ENCODE results near the gene PTPRM. TPM values are rescaled to one million over a fixed set of nuclear protein-coding genes. Genes with fewer than 3 reads are reported as not detected.

The PTPRM gene
- total RNA-seq, 2 donors from 2014 or later = 53.4 to 64.7 TPM

- intact Hi-C loops (cut with DNase I) = no loop called here
- no peak for DNase-seq (ENCODE audit: low spot score)
Observed at GRCh38 chr18:7894592-7894991, 327.5 kb downstream of the PTPRM start.

GRCh38 chr18:7895346-7895745 is 328.2 kb downstream of the PTPRM start:
- no peak for DNase-seq (ENCODE audit: low spot score)
- intact Hi-C loops (cut with DNase I) = no loop called here

- intact Hi-C loops (cut with DNase I) = no loop called here
- no peak for DNase-seq (ENCODE audit: low spot score)
Observed at GRCh38 chr18:7896161-7896560, 329.0 kb downstream of the PTPRM start.

- intact Hi-C loops (cut with DNase I) = no loop called here
- no peak for DNase-seq (ENCODE audit: low spot score)
Observed at GRCh38 chr18:7896805-7897518, 329.8 kb downstream of the PTPRM start.

- DNase-seq (ENCODE audit: low spot score) = no peak
- intact Hi-C loops (cut with DNase I) = no loop called here
Observed at GRCh38 chr18:7898181-7898580, 331.1 kb downstream of the PTPRM start.

GRCh38 chr18:7899078-7899477 is 332.0 kb downstream of the PTPRM start:
- no peak for DNase-seq (ENCODE audit: low spot score)
- intact Hi-C loops (cut with DNase I) = no loop called here

- intact Hi-C loops (cut with DNase I) = no loop called here
- DNase-seq (ENCODE audit: low spot score) = no peak
Observed at GRCh38 chr18:7900091-7900490, 333.0 kb downstream of the PTPRM start.

- intact Hi-C loops (cut with DNase I) = no loop called here
- no peak for DNase-seq (ENCODE audit: low spot score)
Observed at GRCh38 chr18:7901657-7902056, 334.5 kb downstream of the PTPRM start.

GRCh38 chr18:7902399-7902839 is 335.3 kb downstream of the PTPRM start:
- intact Hi-C loops (cut with DNase I) = no loop called here
- DNase-seq (ENCODE audit: low spot score) = no peak

GRCh38 chr18:7904529-7904928 is 337.4 kb downstream of the PTPRM start:
- no peak for DNase-seq (ENCODE audit: low spot score)
- intact Hi-C loops (cut with DNase I) = no loop called here

GRCh38 chr18:7908681-7909299 is 341.7 kb downstream of the PTPRM start:
- intact Hi-C loops (cut with DNase I) = no loop called here
- no peak for DNase-seq (ENCODE audit: low spot score)

GRCh38 chr18:7914834-7915670 is 347.9 kb downstream of the PTPRM start:
- intact Hi-C loops (cut with DNase I) = no loop called here
- no peak for DNase-seq (ENCODE audit: low spot score)

- no peak for DNase-seq (ENCODE audit: low spot score)
- intact Hi-C loops (cut with DNase I) = no loop called here
Observed at GRCh38 chr18:7918701-7919100, 351.6 kb downstream of the PTPRM start.

GRCh38 chr18:7919565-7919964 is 352.4 kb downstream of the PTPRM start:
- intact Hi-C loops (cut with DNase I) = no loop called here
- no peak for DNase-seq (ENCODE audit: low spot score)

- no peak for DNase-seq (ENCODE audit: low spot score)
- intact Hi-C loops (cut with DNase I) = no loop called here
Observed at GRCh38 chr18:7921938-7922587, 354.9 kb downstream of the PTPRM start.

GRCh38 chr18:7923105-7923504 is 356.0 kb downstream of the PTPRM start:
- intact Hi-C loops (cut with DNase I) = no loop called here
- DNase-seq (ENCODE audit: low spot score) = no peak

- intact Hi-C loops (cut with DNase I) = no loop called here
Observed at GRCh38 chr18:7924616-7925015, 357.5 kb downstream of the PTPRM start.

GRCh38 chr18:7926526-7926925 is 359.4 kb downstream of the PTPRM start:
- intact Hi-C loops (cut with DNase I) = no loop called here
- no peak for DNase-seq (ENCODE audit: low spot score)

More at GRCh38 chr18:7924616-7925015, 357.5 kb downstream of the PTPRM start:
- no peak for DNase-seq (ENCODE audit: low spot score)

GRCh38 chr18:7927119-7927518 is 360.0 kb downstream of the PTPRM start:
- intact Hi-C loops (cut with DNase I) = no loop called here
- DNase-seq (ENCODE audit: low spot score) = no peak

- no peak for DNase-seq (ENCODE audit: low spot score)
- intact Hi-C loops (cut with DNase I) = no loop called here
Observed at GRCh38 chr18:7931763-7932162, 364.6 kb downstream of the PTPRM start.
